ENCODE measurements around the gene KIF20B. TPM values are rescaled to one million over a fixed set of nuclear protein-coding genes. Genes with fewer than 3 reads are reported as not detected.

KIF20B gene
- total and polyA plus RNA-seq, 2 of the 13 experiments (the other 11 are each of a cell fraction or from before 2014, with no cell fraction given): 3.5 to 38.6 TPM

DNA sequence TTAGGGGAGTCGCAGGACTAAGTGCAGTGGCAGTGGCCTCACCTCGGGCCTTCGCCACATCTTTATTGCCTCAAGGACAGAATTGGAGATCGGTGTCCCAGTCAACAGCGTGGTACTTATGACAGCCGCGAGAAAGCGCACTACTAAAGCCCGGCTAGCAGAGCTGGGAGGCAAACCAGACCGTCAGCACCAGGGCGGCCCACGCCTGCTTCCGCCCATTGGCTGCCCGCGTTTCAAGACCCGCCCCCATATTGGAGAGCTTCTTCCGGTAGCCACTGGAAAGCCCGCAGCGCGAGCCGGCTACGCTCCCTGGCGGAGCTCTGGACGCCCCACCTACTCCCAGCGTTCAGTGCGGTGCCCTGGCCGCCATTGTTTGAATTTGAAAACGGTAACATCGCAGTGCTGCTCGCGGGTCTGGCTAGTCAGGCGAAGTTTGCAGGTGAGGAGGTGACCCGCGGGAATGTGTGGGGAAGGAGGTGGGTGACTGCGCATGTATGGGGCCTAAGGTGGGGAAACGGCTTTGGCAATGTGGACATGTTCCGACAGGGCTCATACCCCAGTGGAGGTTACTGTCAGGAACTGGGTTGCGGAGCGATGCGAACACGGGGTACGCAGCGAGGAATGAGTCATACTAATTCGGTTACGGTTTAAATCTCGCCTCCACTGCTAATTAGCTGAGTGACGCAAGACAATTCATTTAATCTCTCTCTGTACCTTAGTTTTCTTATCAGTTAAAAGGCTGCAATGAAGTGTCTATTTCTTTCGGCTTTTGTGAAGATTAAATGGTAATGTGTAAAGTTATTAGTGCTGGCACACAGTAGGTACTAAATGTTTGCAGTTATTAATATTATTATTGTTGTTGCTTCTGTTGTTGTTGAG is at the start of gene KIF20B (continued):
- TF ChIP-seq SRSF1 (optimal IDR thresholded peaks at IDR 0.05; ENCODE audit: low read depth, low read length) (peak; percentile 9), ZNF10 (CRISPR knock-in tag; IDR thresholded peaks at IDR 0.05; ENCODE audit: borderline replicate concordance, low read depth) (no peak), ZNF629 (CRISPR knock-in tag; conservative IDR thresholded peaks at IDR 0.05) (no peak), DR1 (CRISPR knock-in tag; IDR thresholded peaks at IDR 0.05) (peak; percentile 94), HNRNPLL (IDR thresholded peaks at IDR 0.05; ENCODE audit: low read depth, low read length, poor library complexity, severe bottlenecking) (peak; percentile 93), FOXK2 (IDR thresholded peaks at IDR 0.05) (peak; percentile 72; the same call in 1 of the 2 replicates), XRCC5 (optimal IDR thresholded peaks at IDR 0.05; ENCODE audit: low read length) (peak; percentile 83), KDM5A (IDR thresholded peaks at IDR 0.05; ENCODE audit: borderline replicate concordance, low read length) (peak; percentile 75), MXD4 (CRISPR knock-in tag; IDR thresholded peaks at IDR 0.05) (peak; percentile 90), TCF7 (IDR thresholded peaks at IDR 0.05; ENCODE audit: low read depth) (no peak), PHF5A (CRISPR knock-in tag; IDR thresholded peaks at IDR 0.05; ENCODE audit: low read depth, unreplicated experiment) (peak; percentile 66), ELF4 (CRISPR knock-in tag; IDR thresholded peaks at IDR 0.05; ENCODE audit: borderline replicate concordance) (no peak; the same call in 1 of the 2 replicates), ZBTB3 (CRISPR knock-in tag; IDR thresholded peaks at IDR 0.05; ENCODE audit: borderline replicate concordance, low read depth) (no peak), SMARCC2 (IDR thresholded peaks at IDR 0.05) (no peak), SOX6 (IDR thresholded peaks at IDR 0.05) (no peak), SOX6 (CRISPR knock-in tag; IDR thresholded peaks at IDR 0.05) (peak; percentile 85), NONO (IDR thresholded peaks at IDR 0.05) (no peak), NONO (CRISPR knock-in tag; conservative IDR thresholded peaks at IDR 0.05) (peak; percentile 96), RORA (CRISPR knock-in tag; IDR thresholded peaks at IDR 0.05) (no peak), ZFX (CRISPR knock-in tag; IDR thresholded peaks at IDR 0.05; ENCODE audit: low read depth) (peak; percentile 72; the same call in 1 of the 2 replicates), JUND (CRISPR knock-in tag; IDR thresholded peaks at IDR 0.05) (peak; percentile 9; the same call in 1 of the 2 replicates), REPIN1 (CRISPR knock-in tag; IDR thresholded peaks at IDR 0.05; ENCODE audit: borderline replicate concordance, low read depth) (peak; percentile 98), SETDB1 (CRISPR knock-in tag; IDR thresholded peaks at IDR 0.05; ENCODE audit: borderline replicate concordance) (no peak), ZFP82 (CRISPR knock-in tag; IDR thresholded peaks at IDR 0.05; ENCODE audit: borderline replicate concordance) (no peak), IKZF1 (IDR thresholded peaks at IDR 0.05) (no peak), ZNF549 (CRISPR knock-in tag; IDR thresholded peaks at IDR 0.05) (no peak), SNAPC2 (CRISPR knock-in tag; IDR thresholded peaks at IDR 0.05) (peak; percentile 63; the same call in 1 of the 2 replicates)
- TF ChIP-seq, protein P1, sequence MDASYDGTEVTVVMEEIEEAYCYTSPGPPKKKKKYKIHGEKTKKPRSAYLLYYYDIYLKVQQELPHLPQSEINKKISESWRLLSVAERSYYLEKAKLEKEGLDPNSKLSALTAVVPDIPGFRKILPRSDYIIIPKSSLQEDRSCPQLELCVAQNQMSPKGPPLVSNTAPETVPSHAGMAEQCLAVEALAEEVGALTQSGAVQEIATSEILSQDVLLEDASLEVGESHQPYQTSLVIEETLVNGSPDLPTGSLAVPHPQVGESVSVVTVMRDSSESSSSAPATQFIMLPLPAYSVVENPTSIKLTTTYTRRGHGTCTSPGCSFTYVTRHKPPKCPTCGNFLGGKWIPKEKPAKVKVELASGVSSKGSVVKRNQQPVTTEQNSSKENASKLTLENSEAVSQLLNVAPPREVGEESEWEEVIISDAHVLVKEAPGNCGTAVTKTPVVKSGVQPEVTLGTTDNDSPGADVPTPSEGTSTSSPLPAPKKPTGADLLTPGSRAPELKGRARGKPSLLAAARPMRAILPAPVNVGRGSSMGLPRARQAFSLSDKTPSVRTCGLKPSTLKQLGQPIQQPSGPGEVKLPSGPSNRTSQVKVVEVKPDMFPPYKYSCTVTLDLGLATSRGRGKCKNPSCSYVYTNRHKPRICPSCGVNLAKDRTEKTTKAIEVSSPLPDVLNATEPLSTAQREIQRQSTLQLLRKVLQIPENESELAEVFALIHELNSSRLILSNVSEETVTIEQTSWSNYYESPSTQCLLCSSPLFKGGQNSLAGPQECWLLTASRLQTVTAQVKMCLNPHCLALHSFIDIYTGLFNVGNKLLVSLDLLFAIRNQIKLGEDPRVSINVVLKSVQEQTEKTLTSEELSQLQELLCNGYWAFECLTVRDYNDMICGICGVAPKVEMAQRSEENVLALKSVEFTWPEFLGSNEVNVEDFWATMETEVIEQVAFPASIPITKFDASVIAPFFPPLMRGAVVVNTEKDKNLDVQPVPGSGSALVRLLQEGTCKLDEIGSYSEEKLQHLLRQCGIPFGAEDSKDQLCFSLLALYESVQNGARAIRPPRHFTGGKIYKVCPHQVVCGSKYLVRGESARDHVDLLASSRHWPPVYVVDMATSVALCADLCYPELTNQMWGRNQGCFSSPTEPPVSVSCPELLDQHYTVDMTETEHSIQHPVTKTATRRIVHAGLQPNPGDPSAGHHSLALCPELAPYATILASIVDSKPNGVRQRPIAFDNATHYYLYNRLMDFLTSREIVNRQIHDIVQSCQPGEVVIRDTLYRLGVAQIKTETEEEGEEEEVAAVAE (CRISPR knock-in tag; IDR thresholded peaks at IDR 0.05; ENCODE audit: borderline replicate concordance): peak; percentile 75; the same call in 1 of the 2 replicates
